Sigmoid colon (tissue), 4 donors: Measurements from ENCODE around the gene FAR2.

Experiments
- CTCF ChIP-seq, 4 experiments: fragments of 450-650 bp in 3 of 4; fragments of 200-600 bp in 1 of 4; IDR thresholded peaks; one replicate each; pipeline ENCODE4 v1.5.1; 2016 to 2019; ENCODE audit warnings: antibody characterized with exemption in 4 of 4, mild to moderate bottlenecking in 3 of 4, moderate library complexity in 2 of 4
- EP300 ChIP-seq, 4 donors: sonication (generic); formaldehyde crosslinking; IDR thresholded peaks; one replicate each; pipeline ENCODE4 v1.6.1; 2017; ENCODE audit warnings: antibody characterized with exemption in 4 of 4
- POLR2A ChIP-seq, 2 donors: fragments of 450-650 bp; IDR thresholded peaks; one replicate each; pipeline ENCODE4 v1.6.1; 2016; ENCODE audit warnings: antibody characterized with exemption in 2 of 2, mild to moderate bottlenecking in 2 of 2, moderate library complexity in 2 of 2
- POLR2AphosphoS5 ChIP-seq, 4 donors: sonication (generic); formaldehyde crosslinking; IDR thresholded peaks; one replicate each; pipeline ENCODE4 v1.6.1; 2017; ENCODE audit warnings: antibody characterized with exemption in 4 of 4

- TF ChIP-seq POLR2AphosphoS5 (IDR thresholded peaks at IDR 0.05), result no peak
- no peak for TF ChIP-seq POLR2A (IDR thresholded peaks at IDR 0.05)
- no peak for TF ChIP-seq CTCF (IDR thresholded peaks at IDR 0.05)
- no peak for TF ChIP-seq EP300 (IDR thresholded peaks at IDR 0.05)
Observed at GRCh38 chr12:29220632-29221336, 71.7 kb downstream of the FAR2 start.
